OCI-LY3 (cell line): ENCODE data around the gene PI16.

ENCODE experiments used
- CTCF ChIP-seq: fragments of 200-600, 300-600 bp; sonication (generic); IDR thresholded peaks from 2 replicates; pipeline ENCODE4 v1.5.1; 2014; ENCODE audit warnings: antibody characterized with exemption, low read length, low read depth
- EZH2phosphoT487 ChIP-seq: fragments of 200-600 bp; shearing (Covaris generic); IDR thresholded peaks from 2 replicates; pipeline ENCODE4 v1.6.1; 2018; ENCODE audit warnings: antibody characterized with exemption, mixed run types, low read depth

GRCh38 chr6:37013516-37014491 is 59.3 kb downstream of the PI16 start:
- no peak for TF ChIP-seq CTCF
- TF ChIP-seq EZH2phosphoT487: no peak
